Activated T-cell treated with anti-CD3 and anti-CD28 coated beads, Interleukin-2, amount 50 U/mL, for 48 hours (primary cell): ENCODE results near the gene ADCY10.

Source experiments
- DNase-seq, 2 experiments: peaks; one replicate each; pipeline ENCODE4 v3.0.0-alpha.2; 2020

The ADCY10 gene

DNA sequence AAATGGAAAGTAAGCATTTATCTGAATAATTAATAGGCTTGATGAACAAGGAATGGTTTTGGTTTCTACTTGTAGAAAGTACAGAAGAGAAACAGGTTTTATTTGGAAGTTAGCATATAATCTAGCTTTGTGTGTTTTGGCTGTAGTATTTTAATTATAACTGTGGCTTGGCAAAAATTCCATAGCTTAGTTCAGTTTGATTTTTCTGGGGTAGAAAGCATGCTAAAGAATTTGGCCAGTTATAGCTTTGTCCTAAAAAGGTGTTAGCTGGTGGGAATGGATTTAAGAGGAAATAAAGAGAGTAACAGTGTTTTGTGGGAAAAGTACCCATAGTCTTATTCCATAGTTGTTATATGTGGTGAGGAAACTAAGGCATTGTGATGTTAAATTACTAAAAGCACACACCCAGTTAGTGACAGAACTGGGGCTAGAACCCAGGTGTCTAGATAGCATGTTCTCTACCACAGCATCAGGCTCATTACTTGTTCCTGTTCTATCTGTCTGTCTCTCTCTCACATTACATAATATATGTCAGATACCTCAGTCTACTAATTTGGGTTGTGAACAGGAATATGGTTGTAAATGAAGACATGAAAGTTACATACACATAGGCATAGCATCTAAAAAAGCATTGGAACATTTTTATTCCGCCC lies 137.2 kb downstream of the ADCY10 start:
- DNase-seq: no peak

- DNase-seq: no peak
Measured at GRCh38 chr1:167776151-167776550, 137.8 kb downstream of the ADCY10 start.

DNA sequence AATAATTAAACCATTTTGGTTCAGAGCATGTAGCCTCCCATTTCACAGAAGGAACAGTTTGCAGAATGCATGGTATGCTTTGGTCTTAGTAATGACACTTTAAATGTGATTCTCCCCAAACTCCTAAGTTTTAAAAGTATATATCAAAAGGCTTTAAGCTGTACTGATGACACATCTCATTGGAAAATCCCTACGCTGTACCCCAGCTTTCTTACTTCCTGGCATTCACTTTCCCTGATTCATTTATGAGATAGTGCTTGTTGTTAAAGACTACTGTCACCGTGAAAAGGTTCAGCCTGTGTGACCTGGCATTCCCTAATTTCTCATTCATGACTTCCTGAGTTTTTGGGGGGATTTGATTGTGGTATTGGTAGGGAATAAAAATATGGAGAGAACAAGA lies 138.8 kb downstream of the ADCY10 start:
- no peak for DNase-seq

GRCh38 chr1:167774710-167775109 lies 139.2 kb downstream of the ADCY10 start:
- DNase-seq: no peak

DNA sequence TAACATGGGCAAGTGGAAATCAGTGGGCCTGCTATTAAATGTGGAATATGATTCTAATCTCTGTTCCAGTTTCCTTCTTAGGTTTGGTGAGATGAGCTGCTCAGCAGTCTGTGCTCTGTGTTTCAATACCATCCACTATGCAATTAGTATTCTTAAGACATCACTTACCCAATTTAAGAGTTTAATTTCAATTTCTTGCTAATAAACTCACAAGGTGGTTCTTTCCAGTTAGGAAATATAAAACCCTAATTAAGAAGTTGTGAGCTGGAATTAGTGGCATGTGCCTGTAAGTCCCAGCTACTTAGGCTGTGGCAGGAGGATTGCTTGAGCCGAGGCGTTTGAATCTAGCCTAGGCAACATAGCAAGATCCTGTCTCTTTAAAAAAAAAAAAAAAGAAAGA lies 140.4 kb downstream of the ADCY10 start:
- DNase-seq: no peak

- DNase-seq: no peak
Measured at GRCh38 chr1:167772436-167772835, 141.5 kb downstream of the ADCY10 start.

- DNase-seq: no peak
Measured at GRCh38 chr1:167770127-167770526, 143.8 kb downstream of the ADCY10 start.

GRCh38 chr1:167767761-167768160 lies 146.2 kb downstream of the ADCY10 start:
- no peak for DNase-seq

DNA sequence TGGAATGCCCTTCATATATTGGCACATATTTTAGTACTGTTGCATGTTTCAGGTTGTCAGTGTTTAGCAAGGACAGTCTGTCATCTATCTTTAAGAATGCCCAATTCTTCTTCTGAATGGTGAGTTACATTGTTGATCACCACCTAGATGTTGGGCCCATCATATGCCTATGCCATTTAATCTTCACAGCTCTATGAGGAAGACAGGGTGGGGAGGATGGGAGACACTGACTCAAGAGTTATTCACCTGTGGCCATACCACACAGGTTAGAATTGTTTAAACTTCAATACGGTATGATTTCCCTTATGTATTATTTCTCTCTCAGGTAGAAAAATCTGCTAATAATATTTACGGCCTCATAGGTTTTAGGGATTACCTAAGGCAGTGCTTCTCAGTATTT lies 147.4 kb downstream of the ADCY10 start:
- no peak for DNase-seq

DNA sequence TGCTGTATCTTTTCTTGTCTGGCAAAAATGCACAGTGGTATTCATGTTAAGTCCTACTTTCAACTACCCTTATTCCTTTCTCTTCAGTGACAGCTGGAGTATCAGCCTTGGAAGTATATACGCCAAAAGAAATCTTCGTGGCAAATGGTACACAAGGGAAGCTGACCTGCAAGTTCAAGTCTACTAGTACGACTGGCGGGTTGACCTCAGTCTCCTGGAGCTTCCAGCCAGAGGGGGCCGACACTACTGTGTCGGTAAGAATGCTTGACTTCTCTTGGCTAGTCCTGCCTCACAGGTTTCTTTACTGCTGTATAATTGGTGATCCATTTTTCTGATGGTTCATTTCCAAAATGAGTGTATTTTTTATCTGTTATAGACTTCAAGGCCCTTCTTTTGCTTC lies 148.4 kb downstream of the ADCY10 start:
- no peak for DNase-seq

DNA sequence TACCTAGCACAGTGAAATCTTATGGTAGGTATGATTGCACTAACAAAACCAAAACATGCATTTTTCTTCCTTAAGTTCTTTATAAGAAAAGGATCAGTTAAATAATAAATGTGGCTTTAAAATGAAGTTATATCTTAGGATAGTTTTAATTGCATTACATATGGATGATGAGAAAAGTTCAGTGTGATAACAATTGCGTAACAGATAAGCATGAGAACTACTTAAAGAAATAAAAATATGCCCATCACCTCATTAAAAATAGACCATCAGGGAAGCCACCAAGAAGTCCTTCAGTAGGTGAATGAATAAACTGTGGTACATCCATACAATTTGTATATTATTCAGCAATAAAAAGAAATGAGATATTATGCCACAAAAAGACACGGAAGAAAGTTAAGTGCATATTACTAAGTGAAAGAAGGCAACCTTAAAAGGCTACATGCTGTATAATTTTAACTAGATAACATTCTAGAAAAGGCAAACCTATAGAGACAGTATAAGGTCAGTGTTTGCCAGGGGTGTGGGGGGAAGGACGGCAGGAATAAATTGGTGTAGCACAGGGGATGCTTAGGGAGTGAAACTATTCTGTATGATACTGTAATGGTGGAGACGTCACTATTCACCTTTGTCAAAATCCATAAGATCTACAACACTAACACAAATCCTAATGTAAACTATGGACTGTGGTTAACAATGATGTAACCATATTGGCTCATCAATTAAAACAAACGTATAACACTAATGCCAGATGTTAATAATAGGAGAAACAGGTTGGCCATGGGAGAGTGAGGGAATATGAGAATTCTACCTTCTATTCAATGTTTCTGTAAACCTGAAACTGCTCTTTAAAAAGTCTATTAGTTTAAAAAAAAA lies 149.2 kb downstream of the ADCY10 start:
- DNase-seq: no peak

DNA sequence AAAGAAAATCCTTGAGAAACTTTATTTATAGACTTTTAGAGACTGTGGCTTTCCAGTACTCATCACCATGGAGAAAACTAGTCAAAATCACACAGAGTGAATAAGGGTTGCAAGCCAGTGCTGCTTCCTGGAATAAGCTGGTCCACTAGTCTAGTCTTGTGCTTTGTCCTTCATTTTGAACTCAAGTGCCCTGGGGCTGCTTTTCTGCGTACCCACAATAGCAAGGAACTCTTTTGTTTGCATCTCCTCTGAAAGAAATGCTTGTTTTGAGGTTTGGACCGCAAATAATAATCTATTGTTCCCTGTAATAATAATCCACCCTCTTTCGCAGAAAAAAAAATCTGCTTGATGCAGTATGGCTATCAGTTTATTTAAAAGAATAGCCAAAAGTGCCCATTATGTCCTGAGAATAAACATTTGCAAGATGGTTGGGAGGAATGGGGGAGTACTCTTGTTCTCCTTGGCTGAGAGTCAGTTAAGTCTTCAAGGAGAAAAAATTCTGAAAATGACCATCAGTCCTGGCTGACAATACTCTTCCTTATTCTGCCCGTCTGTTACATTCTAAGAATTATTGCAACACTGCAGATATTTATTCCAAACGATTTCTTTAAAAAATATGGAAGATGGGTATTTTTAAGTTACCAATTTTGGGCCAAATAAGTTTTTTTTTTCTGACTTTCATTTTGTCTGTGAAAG lies 150.3 kb downstream of the ADCY10 start:
- no peak for DNase-seq

GRCh38 chr1:167762061-167762746 lies 151.7 kb downstream of the ADCY10 start:
- no peak for DNase-seq

DNA sequence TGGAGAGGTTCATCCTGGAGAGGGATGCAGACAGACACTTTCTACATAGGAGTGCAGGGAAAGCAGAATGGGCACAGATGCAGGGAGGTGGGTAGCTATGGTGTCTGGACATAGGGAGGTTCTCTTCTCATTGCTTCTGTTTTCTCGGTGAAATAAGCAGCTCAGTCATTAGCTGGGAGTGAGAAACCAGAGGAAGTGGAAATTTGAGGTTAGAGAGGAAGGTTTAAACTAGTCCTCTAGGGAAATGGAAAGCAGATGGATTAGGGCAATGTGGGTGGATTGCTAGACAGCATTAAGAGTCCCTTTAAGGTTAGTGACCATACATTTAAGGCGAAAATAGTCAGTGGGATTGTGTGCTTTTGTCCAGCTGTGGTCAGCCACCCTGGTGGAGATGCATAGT lies 152.5 kb downstream of the ADCY10 start:
- DNase-seq: no peak
